HUDEP-2 (cell line): ENCODE results near the gene CIAO2B.
"Not testable (repeated sequence)": the region's sequence is repeated elsewhere in the genome, so short reads cannot be mapped to it uniquely, and the experiment has no call there.

Experiments
- DNase-seq, 76 experiments: peaks; one replicate each; lab custom pipeline; 2025; ENCODE audit not compliant: unreplicated experiment in 76 of 76; lab: John Stamatoyannopoulos, UW

CIAO2B gene

GRCh38 chr16:66956154-66956457 lies 21.9 kb upstream of the CIAO2B start:
- DNase-seq: not testable (repeated sequence)

- peak in 2 of 76 experiments; percentile 7 to 9 for DNase-seq
These were observed 21.4 kb upstream of the CIAO2B start for GRCh38 chr16:66955363-66956153.

- DNase-seq: peak in 67 of 76 experiments; percentile 3 to 84 (median 50)
These were observed 20.0 kb upstream of the CIAO2B start for GRCh38 chr16:66954097-66954659.

GRCh38 chr16:66953462-66954096 lies 19.4 kb upstream of the CIAO2B start:
- no peak for DNase-seq

GRCh38 chr16:66952430-66953110 lies 18.4 kb upstream of the CIAO2B start:
- no peak for DNase-seq

- DNase-seq: no peak
These were observed 17.0 kb upstream of the CIAO2B start for GRCh38 chr16:66950971-66951790.

- DNase-seq: no peak
These were observed 16.2 kb upstream of the CIAO2B start for GRCh38 chr16:66950437-66950836.

DNA sequence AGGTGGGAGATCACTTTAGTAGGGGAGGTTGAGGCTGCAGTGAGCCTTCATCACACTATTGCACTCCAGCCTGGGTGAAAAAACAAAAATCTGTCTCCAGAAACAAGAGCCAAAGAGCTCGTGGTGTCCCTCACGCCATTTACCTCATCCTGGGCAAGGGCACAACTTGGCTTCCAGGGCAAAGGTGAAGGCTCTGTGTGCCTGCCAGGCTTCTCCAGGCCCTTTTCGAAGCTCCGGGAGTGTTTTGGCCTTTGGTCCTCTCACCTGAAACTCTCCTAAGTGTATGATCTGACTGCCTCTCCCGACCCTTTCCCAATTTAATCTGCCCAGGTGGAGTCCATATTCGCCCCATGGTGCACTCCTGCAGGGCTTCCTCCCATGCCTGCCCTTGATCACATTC lies 15.3 kb upstream of the CIAO2B start:
- no peak for DNase-seq

DNA sequence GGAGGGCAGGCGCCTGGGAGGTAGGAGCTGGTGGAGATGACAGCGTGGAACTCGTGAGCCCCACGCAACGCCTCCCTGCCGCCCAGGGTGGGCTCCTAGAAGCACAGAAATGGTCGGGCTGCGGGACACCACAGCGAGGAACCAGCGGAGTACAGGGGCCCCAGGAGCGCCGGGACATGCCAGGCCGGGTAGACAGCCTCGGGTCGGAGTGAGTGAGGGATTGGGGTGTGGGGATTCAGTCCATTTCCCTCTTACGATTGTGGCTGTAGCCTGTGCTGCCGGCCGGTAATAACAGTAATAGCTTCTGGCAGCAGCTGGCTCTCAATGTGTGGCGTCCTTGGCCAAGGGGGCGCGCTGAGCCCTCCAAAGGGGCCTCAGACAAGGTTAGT lies 14.6 kb upstream of the CIAO2B start:
- no peak for DNase-seq

DNA sequence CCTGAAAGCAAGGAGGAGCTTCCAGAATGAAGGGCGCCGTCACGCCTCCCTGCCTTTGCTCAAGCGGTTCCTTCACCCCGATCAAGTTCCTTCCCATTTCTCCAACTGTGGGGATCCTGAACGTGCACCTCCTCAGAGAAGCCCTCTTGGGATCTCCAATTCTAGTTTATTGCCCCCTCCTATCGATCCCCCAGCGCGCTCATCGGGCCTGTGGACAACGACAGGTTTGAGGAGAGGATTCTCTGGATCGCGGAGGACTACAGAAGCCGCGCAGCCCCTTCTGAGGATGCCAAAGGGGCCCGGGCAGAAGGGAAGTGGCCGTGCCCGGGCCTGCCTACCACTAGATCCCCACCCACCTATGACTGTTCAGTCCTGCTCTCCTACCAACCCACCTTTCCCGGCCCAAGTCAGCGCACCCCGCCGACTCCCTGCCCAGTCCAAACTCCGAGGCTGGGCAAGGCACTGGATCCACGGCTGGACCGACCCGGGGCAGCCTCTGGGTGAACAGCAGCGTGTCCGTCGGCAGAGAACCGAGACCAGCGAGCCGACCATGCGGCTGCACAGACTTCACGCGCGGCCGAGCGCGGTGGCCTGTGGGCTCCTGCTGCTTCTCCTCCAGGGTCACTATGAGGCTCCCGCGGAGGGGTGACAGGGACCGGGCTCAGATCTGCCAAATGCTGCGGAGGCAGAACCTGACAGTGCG lies 14.1 kb upstream of the CIAO2B start:
- DNase-seq: no peak

GRCh38 chr16:66947302-66948065 lies 13.3 kb upstream of the CIAO2B start:
- peak in 69 of 76 experiments; percentile 11 to 86 (median 64) for DNase-seq

- DNase-seq: no peak
These were observed 12.7 kb upstream of the CIAO2B start for GRCh38 chr16:66946974-66947301.

- DNase-seq: no peak
These were observed 12.3 kb upstream of the CIAO2B start for GRCh38 chr16:66946541-66946940.

DNA sequence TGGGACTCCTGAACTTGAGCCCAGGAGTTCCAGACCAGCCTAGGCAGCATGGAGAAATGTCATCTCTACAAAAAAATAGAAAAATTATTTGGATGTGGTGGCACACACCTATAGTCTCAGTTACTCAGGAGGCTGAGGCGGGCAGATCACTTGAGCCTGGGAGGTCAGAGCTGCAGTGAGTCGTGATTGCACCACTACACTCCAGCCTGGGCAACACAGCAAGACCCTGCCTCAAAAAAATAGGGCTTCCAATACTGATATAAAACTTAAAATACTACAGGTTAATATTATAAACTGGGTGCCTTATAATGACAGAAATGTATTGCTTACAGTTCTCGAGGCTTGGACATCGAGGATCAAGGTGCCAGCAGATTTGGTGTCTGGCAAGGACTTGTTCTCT lies 11.7 kb upstream of the CIAO2B start:
- no peak for DNase-seq

DNA sequence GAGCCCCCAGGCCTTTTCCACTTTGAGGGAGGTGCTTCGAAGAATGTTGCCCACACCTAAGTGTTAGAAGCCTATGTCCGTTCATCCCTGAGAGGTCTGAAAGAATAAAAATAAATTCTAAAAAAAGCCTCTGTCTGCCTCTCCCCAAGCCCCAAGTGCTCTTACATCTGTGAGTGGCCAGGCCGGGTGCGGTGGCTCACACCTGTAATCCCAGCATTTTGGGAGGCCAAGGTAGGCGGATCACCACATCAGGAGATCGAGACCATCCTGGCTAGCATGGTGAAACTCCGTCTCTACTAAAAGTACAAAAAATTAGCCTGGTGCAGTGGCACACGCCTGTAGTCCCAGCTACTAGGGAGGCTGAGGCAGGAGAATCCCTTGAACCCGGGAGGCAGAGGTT lies 10.8 kb upstream of the CIAO2B start:
- DNase-seq: not testable (repeated sequence)

GRCh38 chr16:66944054-66944441 lies 9.8 kb upstream of the CIAO2B start:
- DNase-seq: no peak

GRCh38 chr16:66943426-66944053 lies 9.3 kb upstream of the CIAO2B start:
- no peak for DNase-seq

- no peak for DNase-seq
These were observed 8.8 kb upstream of the CIAO2B start for GRCh38 chr16:66942981-66943380.

- DNase-seq: no peak
These were observed 6.0 kb upstream of the CIAO2B start for GRCh38 chr16:66940236-66940635.
